DND-41 (cell line): ENCODE results near the gene ACER3.

ENCODE experiments used
- EZH2 ChIP-seq: IDR thresholded peaks from 3 replicates; pipeline ENCODE4 v1.6.1; 2012; ENCODE audit warnings: borderline replicate concordance, low read depth, mild to moderate bottlenecking, moderate library complexity, low read length, inconsistent platforms; ENCODE audit not compliant: severe bottlenecking
- TF ChIP-seq, protein P1 (sequence below): IDR thresholded peaks from 2 replicates; pipeline ENCODE4 v1.5.1; 2012; ENCODE audit warnings: borderline replicate concordance, low read length, moderate library complexity, mild to moderate bottlenecking; ENCODE audit not compliant: poor library complexity, severe bottlenecking; ENCODE audit errors: extremely low read depth

DNA sequence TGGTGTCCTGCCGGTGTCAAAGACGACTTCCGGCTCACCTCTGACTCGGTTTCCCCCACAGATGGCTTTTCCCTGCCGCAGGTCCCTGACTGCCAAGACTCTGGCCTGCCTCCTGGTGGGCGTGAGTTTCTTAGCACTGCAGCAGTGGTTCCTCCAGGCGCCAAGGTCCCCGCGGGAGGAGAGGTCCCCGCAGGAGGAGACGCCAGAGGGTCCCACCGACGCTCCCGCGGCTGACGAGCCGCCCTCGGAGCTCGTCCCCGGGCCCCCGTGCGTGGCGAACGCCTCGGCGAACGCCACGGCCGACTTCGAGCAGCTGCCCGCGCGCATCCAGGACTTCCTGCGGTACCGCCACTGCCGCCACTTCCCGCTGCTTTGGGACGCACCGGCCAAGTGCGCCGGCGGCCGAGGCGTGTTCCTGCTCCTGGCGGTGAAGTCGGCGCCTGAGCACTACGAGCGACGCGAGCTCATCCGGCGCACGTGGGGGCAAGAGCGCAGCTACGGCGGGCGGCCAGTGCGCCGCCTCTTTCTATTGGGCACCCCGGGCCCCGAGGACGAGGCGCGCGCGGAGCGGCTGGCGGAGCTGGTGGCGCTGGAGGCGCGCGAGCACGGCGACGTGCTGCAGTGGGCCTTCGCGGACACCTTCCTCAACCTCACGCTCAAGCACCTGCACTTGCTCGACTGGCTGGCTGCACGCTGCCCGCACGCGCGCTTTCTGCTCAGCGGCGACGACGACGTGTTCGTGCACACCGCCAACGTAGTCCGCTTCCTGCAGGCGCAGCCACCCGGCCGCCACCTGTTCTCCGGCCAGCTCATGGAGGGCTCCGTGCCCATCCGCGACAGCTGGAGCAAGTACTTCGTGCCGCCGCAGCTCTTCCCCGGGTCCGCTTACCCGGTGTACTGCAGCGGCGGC, 179.0 kb downstream of the ACER3 start:
- TF ChIP-seq, protein P1, sequence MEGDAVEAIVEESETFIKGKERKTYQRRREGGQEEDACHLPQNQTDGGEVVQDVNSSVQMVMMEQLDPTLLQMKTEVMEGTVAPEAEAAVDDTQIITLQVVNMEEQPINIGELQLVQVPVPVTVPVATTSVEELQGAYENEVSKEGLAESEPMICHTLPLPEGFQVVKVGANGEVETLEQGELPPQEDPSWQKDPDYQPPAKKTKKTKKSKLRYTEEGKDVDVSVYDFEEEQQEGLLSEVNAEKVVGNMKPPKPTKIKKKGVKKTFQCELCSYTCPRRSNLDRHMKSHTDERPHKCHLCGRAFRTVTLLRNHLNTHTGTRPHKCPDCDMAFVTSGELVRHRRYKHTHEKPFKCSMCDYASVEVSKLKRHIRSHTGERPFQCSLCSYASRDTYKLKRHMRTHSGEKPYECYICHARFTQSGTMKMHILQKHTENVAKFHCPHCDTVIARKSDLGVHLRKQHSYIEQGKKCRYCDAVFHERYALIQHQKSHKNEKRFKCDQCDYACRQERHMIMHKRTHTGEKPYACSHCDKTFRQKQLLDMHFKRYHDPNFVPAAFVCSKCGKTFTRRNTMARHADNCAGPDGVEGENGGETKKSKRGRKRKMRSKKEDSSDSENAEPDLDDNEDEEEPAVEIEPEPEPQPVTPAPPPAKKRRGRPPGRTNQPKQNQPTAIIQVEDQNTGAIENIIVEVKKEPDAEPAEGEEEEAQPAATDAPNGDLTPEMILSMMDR, result peak; percentile 45
- TF ChIP-seq EZH2, result no peak
